ENCODE data around the gene R3HDML. TPM values are rescaled to one million over a fixed set of nuclear protein-coding genes. Genes with fewer than 3 reads are reported as not detected.
A peak's percentile ranks its signal among the peaks of the same experiment; 100 is the strongest.

The R3HDML gene
- total and polyA plus RNA-seq, 2 of the 13 experiments (the other 11 are each of a cell fraction or from before 2014, with no cell fraction given), result not detected

DNA sequence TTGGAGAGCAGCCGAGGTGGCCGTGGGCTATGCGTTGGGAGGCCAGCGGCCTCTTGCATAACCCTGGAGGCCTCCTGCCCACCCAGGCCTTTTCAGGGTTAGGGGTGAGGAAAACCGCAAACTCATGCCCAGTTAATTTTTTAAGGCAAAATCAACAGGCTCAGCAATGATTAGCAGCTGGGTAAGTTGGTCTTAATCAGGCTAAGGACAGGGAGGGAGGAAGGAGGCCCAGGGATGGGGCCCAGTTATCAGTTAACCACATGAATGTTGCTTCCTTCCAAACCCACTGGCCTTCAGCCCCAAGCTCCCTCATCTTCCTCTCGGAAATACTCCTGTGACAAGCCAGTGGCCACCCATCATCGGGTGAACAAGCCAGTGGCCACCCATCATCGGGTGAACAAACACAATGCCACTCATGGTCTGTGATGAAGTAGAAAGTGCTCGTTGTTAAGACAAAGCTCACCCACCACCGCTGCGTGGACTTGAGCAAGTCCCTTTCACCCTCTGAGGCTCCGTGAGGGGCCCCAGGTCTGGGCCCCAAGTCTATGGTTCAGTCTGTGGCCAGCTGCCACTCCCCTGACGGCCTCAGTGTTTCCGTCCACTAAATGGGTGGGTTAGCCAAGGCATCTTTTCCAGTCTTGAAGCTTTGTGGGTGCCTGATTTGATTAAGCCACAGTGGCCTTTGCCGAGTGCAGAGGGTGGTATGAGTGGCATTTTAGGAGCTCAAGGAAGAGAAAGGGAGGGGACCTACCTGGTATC, 58.0 kb downstream of the R3HDML start (continued):
- TF ChIP-seq REL (CRISPR knock-in tag; conservative IDR thresholded peaks at IDR 0.05) (no peak), TFAP4 (IDR thresholded peaks at IDR 0.05; ENCODE audit: borderline replicate concordance, low read depth) (peak; percentile 94), ZNF335 (CRISPR knock-in tag; IDR thresholded peaks at IDR 0.05) (no peak; the same call in 1 of the 2 replicates), LCORL (IDR thresholded peaks at IDR 0.05) (peak; percentile 89), LCORL (CRISPR knock-in tag; IDR thresholded peaks at IDR 0.05) (peak; percentile 100), HNF1B (CRISPR knock-in tag; IDR thresholded peaks at IDR 0.05) (peak; percentile 100), SRSF9 (IDR thresholded peaks at IDR 0.05; ENCODE audit: borderline replicate concordance, insufficient read depth, low read depth, low read length, poor library complexity, severe bottlenecking) (no peak), ZSCAN21 (CRISPR knock-in tag; IDR thresholded peaks at IDR 0.05; ENCODE audit: borderline replicate concordance) (peak; percentile 22; the same call in 1 of the 2 replicates), ZUFSP (CRISPR knock-in tag; IDR thresholded peaks at IDR 0.05; ENCODE audit: borderline replicate concordance) (no peak), RELA (CRISPR knock-in tag; IDR thresholded peaks at IDR 0.05) (peak; percentile 87; the same call in 1 of the 2 replicates), SOX13 (IDR thresholded peaks at IDR 0.05) (0 out of 2 replicates have a peak, but pooled peaks have one; percentile 4), SOX13 (CRISPR knock-in tag; conservative IDR thresholded peaks at IDR 0.05 in 1 of 2, IDR thresholded peaks at IDR 0.05 in 1 of 2) (peak in 1 of 2 experiments; percentile 96; a peak in 2 of 4 replicates), BRF2 (CRISPR knock-in tag; IDR thresholded peaks at IDR 0.05) (peak; percentile 99), HDAC2 (CRISPR knock-in tag; IDR thresholded peaks at IDR 0.05) (peak; percentile 90), ZNF687 (CRISPR knock-in tag; IDR thresholded peaks at IDR 0.05) (peak; percentile 96), BRD4 (CRISPR knock-in tag; IDR thresholded peaks at IDR 0.05) (peak; percentile 63), MAZ (IDR thresholded peaks at IDR 0.05; ENCODE audit: borderline replicate concordance, low read depth, low read length) (peak; percentile 84; the same call in 1 of the 2 replicates), MAZ (CRISPR knock-in tag; IDR thresholded peaks at IDR 0.05; ENCODE audit: low read depth) (peak; percentile 42; the same call in 1 of the 2 replicates), CEBPB (IDR thresholded peaks at IDR 0.05; ENCODE audit: borderline replicate concordance, low read depth, low read length) (peak; percentile 99)

All from HepG2 (cell line).